HEK293T (cell line): ENCODE measurements around the gene FMO3.

ENCODE experiments used
- CTCF ChIA-PET: fragments of 350-600 bp; formaldehyde crosslinking; extraction: SDS; loops from one replicate; lab custom pipeline; 2021; ENCODE audit warnings: antibody characterized with exemption, inconsistent platforms; lab: Yijun Ruan, JAX
- POLR2A ChIA-PET: fragments of 350-600 bp; formaldehyde crosslinking; extraction: SDS; loops from one replicate; lab custom pipeline; 2020; ENCODE audit warnings: antibody characterized with exemption, inconsistent platforms; lab: Yijun Ruan, JAX
- DNase-seq: peaks from one replicate; pipeline ENCODE4 v3.0.0; 2012; ENCODE audit warnings: mixed read lengths; ENCODE audit errors: extremely low spot score
- ARNT ChIP-seq: fragments of 450-650 bp; IDR thresholded peaks from 2 replicates; pipeline ENCODE4 v1.6.1; 2017; ENCODE audit warnings: mild to moderate bottlenecking
- BHLHE40 ChIP-seq: fragments of 450-650 bp; IDR thresholded peaks from 2 replicates; pipeline ENCODE4 v1.6.1; 2016; ENCODE audit warnings: mild to moderate bottlenecking, moderate library complexity, borderline replicate concordance
- CTBP1 ChIP-seq: fragments of 450-650 bp; IDR thresholded peaks from 2 replicates; pipeline ENCODE4 v1.6.1; 2016; ENCODE audit warnings: borderline replicate concordance
- ELF4 ChIP-seq: fragments of 450-650 bp; IDR thresholded peaks from 2 replicates; pipeline ENCODE4 v1.6.1; 2017; ENCODE audit warnings: antibody characterized with exemption
- FOXA1 ChIP-seq: fragments of 450-650 bp; IDR thresholded peaks from 2 replicates; pipeline ENCODE4 v1.6.1; 2016; ENCODE audit warnings: mild to moderate bottlenecking
- FOXK2 ChIP-seq: fragments of 450-650 bp; IDR thresholded peaks from 2 replicates; pipeline ENCODE4 v1.6.1; 2016; ENCODE audit warnings: mild to moderate bottlenecking
- FOXM1 ChIP-seq: fragments of 450-650 bp; IDR thresholded peaks from 2 replicates; pipeline ENCODE4 v1.6.1; 2017; ENCODE audit warnings: mild to moderate bottlenecking, borderline replicate concordance
- HDGF ChIP-seq: fragments of 450-650 bp; IDR thresholded peaks from 2 replicates; pipeline ENCODE4 v1.6.1; 2017; ENCODE audit warnings: antibody characterized with exemption, borderline replicate concordance
- L3MBTL2 ChIP-seq: fragments of 450-650 bp; conservative IDR thresholded peaks from 2 replicates; pipeline ENCODE4 v1.6.1; 2016; ENCODE audit warnings: mild to moderate bottlenecking
- LEF1 ChIP-seq: fragments of 450-650 bp; IDR thresholded peaks from 2 replicates; pipeline ENCODE4 v1.6.1; 2017; ENCODE audit warnings: mild to moderate bottlenecking, borderline replicate concordance
- NFRKB ChIP-seq: fragments of 450-650 bp; IDR thresholded peaks from 2 replicates; pipeline ENCODE4 v1.6.1; 2016; ENCODE audit warnings: mild to moderate bottlenecking, moderate library complexity
- SP1 ChIP-seq: fragments of 450-650 bp; IDR thresholded peaks from 2 replicates; pipeline ENCODE4 v1.6.1; 2017
- SUZ12 ChIP-seq: fragments of 450-650 bp; IDR thresholded peaks from 2 replicates; pipeline ENCODE4 v1.6.1; 2016; ENCODE audit warnings: mild to moderate bottlenecking
- TARDBP ChIP-seq: fragments of 450-650 bp; IDR thresholded peaks from 2 replicates; pipeline ENCODE4 v1.6.1; 2016
- ZNF384 ChIP-seq: fragments of 450-650 bp; IDR thresholded peaks from 2 replicates; pipeline ENCODE4 v1.6.1; 2016
- TF ChIP-seq, protein P1 (sequence below): fragments of 450-650 bp; IDR thresholded peaks from 2 replicates; pipeline ENCODE4 v1.6.1; 2016

FMO3 gene

DNA sequence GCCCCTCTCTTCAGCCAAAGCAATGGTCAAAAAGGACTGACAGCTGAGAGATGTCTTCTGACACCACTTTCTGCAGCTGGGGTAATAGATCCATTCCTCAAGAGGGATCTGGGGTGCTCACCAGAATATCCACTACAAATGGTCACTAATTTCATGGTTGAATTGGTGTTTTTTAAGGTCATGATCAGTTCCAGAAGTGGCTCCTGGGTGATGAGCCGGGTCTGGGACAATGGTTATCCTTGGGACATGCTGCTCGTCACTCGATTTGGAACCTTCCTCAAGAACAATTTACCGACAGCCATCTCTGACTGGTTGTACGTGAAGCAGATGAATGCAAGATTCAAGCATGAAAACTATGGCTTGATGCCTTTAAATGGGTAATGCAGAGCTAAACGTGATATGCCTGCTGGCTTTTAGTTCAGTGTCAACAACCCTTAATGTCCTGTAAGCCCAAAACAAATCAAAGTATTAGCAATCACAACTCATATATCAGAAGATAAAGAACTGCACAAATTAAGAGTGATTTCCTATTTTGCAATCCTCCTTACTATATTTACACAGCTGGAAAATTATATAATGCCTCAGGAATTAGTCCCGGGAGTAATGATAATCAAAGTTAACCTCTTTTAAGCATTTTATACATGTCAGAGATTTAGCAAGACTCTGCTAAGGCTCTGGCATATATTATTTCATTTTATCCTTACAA, 20.1 kb downstream of the FMO3 start:
- no peak for TF ChIP-seq ZNF384
- TF ChIP-seq L3MBTL2 = no peak
- no peak for TF ChIP-seq CTBP1
- TF ChIP-seq SP1 = no peak
- no peak for TF ChIP-seq TARDBP
- TF ChIP-seq BHLHE40 = no peak
- no peak for TF ChIP-seq ELF4
- no peak for TF ChIP-seq HDGF
- no peak for TF ChIP-seq ARNT
- no peak for DNase-seq
- ChIA-PET POLR2A (no interaction called here), CTCF (no interaction called here)

- ChIA-PET POLR2A (no interaction called here), CTCF (no interaction called here)
These were observed 21.4 kb downstream of the FMO3 start for GRCh38 chr1:171112119-171112518.

GRCh38 chr1:171113382-171113781, 22.7 kb downstream of the FMO3 start:
- CTCF ChIA-PET = no interaction called here
- TF ChIP-seq ZNF384 = no peak
- TF ChIP-seq L3MBTL2 = no peak
- no peak for TF ChIP-seq FOXA1
- TF ChIP-seq, protein P1, sequence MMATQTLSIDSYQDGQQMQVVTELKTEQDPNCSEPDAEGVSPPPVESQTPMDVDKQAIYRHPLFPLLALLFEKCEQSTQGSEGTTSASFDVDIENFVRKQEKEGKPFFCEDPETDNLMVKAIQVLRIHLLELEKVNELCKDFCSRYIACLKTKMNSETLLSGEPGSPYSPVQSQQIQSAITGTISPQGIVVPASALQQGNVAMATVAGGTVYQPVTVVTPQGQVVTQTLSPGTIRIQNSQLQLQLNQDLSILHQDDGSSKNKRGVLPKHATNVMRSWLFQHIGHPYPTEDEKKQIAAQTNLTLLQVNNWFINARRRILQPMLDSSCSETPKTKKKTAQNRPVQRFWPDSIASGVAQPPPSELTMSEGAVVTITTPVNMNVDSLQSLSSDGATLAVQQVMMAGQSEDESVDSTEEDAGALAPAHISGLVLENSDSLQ = no peak
- no peak for TF ChIP-seq BHLHE40
- no peak for TF ChIP-seq ELF4
- TF ChIP-seq CTBP1 = no peak
- no peak for TF ChIP-seq FOXM1
- no peak for TF ChIP-seq ARNT
- no peak for TF ChIP-seq HDGF
- TF ChIP-seq LEF1 = no peak
- no peak for TF ChIP-seq FOXK2
- no peak for TF ChIP-seq SP1
- TF ChIP-seq TARDBP = no peak
- no peak for TF ChIP-seq SUZ12
- POLR2A ChIA-PET = no interaction called here

More at GRCh38 chr1:171112119-171112518, 21.4 kb downstream of the FMO3 start:
- TF ChIP-seq FOXK2 = no peak
- no peak for TF ChIP-seq ELF4
- no peak for TF ChIP-seq BHLHE40
- no peak for TF ChIP-seq TARDBP
- TF ChIP-seq ARNT = no peak
- no peak for TF ChIP-seq CTBP1
- no peak for TF ChIP-seq FOXM1
- no peak for TF ChIP-seq NFRKB
- no peak for TF ChIP-seq FOXA1
- TF ChIP-seq, protein P1 = no peak
- no peak for TF ChIP-seq SP1
- TF ChIP-seq HDGF = no peak
- no peak for TF ChIP-seq ZNF384
- TF ChIP-seq SUZ12 = no peak
- no peak for TF ChIP-seq LEF1
- TF ChIP-seq L3MBTL2 = no peak
- no peak for DNase-seq

GRCh38 chr1:171115280-171115897, 24.7 kb downstream of the FMO3 start:
- ChIA-PET CTCF (no interaction called here), POLR2A (no interaction called here)
- TF ChIP-seq SUZ12 = no peak
- no peak for TF ChIP-seq TARDBP
- TF ChIP-seq CTBP1 = no peak
- no peak for TF ChIP-seq BHLHE40
- TF ChIP-seq L3MBTL2 = no peak
- TF ChIP-seq FOXM1 = no peak
- TF ChIP-seq ARNT = no peak
- no peak for TF ChIP-seq NFRKB
- TF ChIP-seq HDGF = no peak
- no peak for TF ChIP-seq LEF1
- TF ChIP-seq ELF4 = no peak
- TF ChIP-seq SP1 = no peak
- TF ChIP-seq FOXA1 = no peak
- TF ChIP-seq, protein P1 = no peak
- TF ChIP-seq FOXK2 = no peak
- TF ChIP-seq ZNF384 = no peak
- no peak for DNase-seq

More at GRCh38 chr1:171113382-171113781, 22.7 kb downstream of the FMO3 start:
- no peak for DNase-seq

GRCh38 chr1:171116676-171117075, 26.0 kb downstream of the FMO3 start:
- ChIA-PET CTCF (no interaction called here), POLR2A (no interaction called here)

More at GRCh38 chr1:171116676-171117075, 26.0 kb downstream of the FMO3 start:
- no peak for DNase-seq
- no peak for TF ChIP-seq FOXK2
- no peak for TF ChIP-seq ARNT
- TF ChIP-seq BHLHE40 = no peak
- no peak for TF ChIP-seq ZNF384
- no peak for TF ChIP-seq CTBP1
- no peak for TF ChIP-seq SUZ12
- TF ChIP-seq FOXA1 = no peak
- no peak for TF ChIP-seq LEF1
- TF ChIP-seq L3MBTL2 = no peak
- TF ChIP-seq, protein P1 = no peak
- TF ChIP-seq HDGF = no peak
- no peak for TF ChIP-seq ELF4
- TF ChIP-seq SP1 = no peak
- no peak for TF ChIP-seq TARDBP
- no peak for TF ChIP-seq FOXM1
- TF ChIP-seq NFRKB = no peak
